Activated CD8-positive, alpha-beta memory T cell treated with anti-CD3 and anti-CD28 coated beads, Interleukin-2, amount 50 U/mL, for 24 hours (primary cell): ENCODE results near the gene SLC22A8.
"Not testable (repeated sequence)": the region's sequence is repeated elsewhere in the genome, so short reads cannot be mapped to it uniquely, and the experiment has no call there.

Source experiments
- DNase-seq: peaks from one replicate; pipeline ENCODE4 v3.0.0-alpha.2; 2020; ENCODE audit errors: extremely low read depth

The SLC22A8 gene

GRCh38 chr11:63015521-63016215, at the start of gene SLC22A8:
Gene SLC22A8 (minus strand): TSS chr11:63015841. CDS start chr11:63014958, 883 bp downstream.
- no peak for DNase-seq

GRCh38 chr11:63046203-63046602, 30.6 kb upstream of the SLC22A8 start:
- DNase-seq = not testable (repeated sequence)

GRCh38 chr11:63042596-63042995, 27.0 kb upstream of the SLC22A8 start:
- DNase-seq = no peak

DNA sequence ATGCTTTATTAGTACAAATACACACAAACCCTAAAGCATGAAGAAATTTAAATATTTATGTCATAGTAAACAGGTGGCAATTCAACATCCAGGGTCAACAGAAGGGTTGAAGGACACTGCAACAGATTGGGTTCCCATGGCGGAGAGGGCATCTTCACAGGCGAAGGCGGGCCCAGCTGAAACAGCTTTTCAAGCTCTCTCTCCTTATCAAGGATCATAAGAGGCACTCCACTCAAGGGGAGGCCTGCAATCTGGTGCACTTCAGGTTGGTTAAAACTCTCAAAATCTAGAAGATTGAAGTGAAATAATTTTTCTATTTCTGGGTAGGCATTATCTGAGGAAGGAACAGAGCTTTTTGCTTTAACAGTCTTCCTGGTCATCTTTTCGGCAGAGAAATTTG, 16.8 kb upstream of the SLC22A8 start:
- no peak for DNase-seq

DNA sequence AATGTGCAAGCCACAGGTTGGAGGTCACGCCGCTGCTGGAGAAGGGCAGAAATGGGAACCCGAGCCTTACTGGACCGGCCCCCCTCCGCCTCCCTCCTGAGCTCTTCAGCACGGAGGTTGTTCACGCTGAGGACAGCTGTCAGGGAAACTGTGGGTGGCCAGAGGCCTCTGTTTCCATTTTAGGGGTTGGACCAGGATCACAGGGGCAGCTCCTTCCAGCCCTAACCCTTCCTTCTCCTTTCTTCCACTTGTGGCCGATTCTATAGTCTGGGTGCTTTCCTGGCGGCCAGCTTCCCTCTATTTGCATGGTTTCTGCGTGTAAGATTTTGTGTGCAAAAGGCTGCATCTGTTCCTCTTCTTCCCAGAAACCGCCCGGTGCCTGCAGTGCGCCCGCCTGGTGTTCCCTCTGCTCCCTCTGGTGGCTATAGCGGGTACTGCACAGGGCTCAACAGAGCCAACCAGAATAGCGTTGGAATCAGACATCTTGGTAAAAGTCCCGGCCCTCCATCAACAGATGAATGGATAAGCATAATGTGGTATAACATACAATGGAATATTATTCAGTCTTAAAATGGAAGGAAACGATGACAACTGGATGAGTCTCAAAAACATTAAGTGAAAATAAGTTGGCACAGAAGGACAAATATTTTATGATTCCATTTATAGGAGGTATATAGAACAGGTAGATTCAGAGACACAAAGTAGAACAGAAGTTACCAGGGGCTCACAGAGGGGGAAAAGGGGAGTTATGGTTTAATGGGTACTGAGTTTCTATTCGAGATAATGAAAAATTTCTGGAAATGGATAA, 8.4 kb upstream of the SLC22A8 start:
- peak; percentile 73 for DNase-seq

GRCh38 chr11:63023222-63023814, 7.7 kb upstream of the SLC22A8 start:
- DNase-seq = no peak

GRCh38 chr11:63022441-63022840, 6.8 kb upstream of the SLC22A8 start:
- no peak for DNase-seq

DNA sequence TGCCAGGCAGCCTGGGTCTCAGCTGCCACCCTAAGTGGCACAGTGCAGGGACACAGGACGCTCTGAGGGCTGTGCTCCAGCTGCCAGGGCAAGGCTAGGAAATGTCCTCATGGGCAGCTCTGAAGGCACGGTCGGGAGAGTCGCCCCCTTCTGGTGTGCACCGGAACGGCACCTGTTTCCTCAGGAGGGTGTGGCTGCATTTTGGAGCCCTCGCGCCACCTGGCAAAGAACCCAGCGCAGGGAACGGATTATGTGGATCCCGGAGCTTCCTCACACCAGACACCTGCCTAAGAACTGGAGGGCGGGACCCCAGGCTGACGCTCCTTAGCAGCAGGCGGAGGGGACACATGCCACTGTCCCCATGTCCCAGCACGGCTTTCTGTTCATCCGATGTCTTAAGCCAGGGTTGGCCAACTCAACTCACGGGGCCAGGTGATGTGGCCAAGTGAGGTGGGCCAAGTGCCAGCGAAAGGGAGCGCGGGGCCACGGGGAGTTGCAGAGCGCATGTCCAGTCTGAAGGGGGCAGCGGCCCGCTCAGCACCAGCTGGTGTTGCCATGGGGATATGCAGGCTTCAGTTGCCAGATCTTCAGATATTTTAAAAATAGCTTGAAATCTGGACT, 5.1 kb upstream of the SLC22A8 start:
- DNase-seq = no peak

DNA sequence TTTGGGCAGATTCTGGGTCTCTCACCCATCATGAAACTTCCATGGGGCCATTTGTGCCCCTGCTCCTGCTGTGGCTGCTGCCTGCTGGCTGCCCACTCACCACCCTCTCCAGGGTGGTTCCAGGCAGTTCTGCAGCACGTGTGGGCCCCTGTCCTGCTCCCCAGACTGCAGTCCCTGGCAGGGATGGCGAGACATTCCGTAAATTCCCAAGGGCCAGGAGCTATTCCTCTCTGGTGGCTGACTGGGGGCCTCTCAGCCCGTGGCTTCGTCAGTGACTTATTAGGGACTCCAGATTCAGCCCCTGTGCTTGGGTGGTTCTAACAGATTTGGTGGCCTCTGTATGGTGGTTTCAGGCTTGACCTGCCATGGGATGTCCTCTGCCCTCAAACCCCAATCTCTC, 3.9 kb upstream of the SLC22A8 start:
- no peak for DNase-seq

DNA sequence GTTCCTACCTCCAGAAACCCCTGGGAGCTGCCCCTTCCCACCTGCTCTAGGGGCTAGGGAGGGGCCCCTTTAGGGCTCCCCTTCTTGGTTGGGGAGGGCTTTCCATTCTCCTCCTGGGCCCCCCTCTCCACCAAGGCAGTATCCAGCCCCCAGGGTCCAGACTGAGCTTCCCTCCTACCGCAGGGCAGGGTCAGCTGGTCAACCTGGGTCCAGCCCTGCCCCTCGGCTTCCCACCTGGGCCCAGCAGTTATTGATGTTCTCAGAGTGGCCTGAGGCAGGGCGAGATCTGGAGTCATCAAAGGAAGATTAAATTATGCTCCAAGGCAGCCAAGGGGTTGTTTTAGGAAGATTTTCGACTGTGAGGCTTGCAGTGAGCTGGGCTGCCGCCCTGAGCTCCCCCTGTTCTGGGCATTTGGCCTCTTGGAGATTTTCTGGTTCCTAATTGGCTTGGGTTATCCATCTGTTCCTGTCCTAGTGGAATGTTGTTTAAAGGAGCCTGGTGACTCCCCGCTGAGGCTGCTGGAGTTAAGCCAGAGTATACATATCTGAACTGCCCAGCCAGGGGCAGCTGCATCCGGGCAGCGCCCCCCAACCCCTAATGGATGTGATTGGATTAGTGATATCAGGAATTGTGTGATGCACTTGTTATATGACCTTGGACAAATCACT, 1.8 kb upstream of the SLC22A8 start:
- no peak for DNase-seq

DNA sequence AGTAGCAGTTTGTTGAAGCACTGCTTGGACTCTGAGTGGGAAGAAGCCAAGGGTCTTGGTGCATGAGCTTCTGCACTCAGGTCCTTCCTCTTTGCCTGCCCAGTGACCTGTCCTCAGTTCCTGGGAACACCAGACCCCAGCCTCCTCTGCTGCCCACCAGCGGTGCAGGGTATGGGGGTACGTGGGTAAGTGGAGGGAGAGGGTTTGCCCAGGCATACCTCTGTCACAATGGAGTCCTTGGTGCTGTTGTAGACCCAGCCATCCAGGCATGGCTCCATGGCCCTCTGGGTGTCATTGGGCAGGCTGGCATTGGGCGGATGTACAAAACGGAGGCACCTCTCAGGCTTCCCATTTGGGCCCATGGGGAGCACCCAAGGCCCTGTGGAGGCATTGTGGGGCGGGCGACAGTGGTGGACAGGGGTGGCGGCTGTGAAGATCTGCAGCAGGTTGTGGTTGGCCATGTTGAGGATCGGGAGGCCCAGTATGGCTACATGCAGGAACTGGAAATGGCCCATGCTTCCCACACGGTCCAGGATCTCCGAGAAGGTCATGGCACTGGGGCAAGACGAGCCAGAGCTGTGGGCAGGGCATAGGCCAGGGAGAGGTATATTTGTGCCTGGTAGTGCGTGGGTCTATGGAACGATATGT, 1.1 kb downstream of the SLC22A8 start:
- no peak for DNase-seq

DNA sequence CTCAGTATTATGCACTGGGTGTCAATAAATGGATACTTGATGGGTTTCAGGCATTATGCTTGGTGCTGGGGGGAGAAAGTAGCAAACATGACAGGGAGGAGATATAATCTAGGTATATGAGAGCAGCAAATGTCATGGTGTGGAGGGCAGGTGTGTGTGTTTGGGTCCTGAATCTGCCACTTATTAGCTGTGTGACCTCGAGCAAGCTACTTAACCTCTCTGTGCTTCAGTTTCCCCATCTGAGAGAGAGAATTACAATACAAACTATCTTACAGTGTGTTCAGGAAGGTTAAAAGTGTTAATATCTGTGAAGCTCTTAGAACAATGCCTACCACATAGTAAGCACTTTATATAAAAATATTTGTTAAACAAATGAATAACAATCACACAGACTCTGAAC, 2.8 kb downstream of the SLC22A8 start:
- DNase-seq = no peak

- DNase-seq = no peak
Observed at GRCh38 chr11:63012430-63012829, 3.2 kb downstream of the SLC22A8 start.

DNA sequence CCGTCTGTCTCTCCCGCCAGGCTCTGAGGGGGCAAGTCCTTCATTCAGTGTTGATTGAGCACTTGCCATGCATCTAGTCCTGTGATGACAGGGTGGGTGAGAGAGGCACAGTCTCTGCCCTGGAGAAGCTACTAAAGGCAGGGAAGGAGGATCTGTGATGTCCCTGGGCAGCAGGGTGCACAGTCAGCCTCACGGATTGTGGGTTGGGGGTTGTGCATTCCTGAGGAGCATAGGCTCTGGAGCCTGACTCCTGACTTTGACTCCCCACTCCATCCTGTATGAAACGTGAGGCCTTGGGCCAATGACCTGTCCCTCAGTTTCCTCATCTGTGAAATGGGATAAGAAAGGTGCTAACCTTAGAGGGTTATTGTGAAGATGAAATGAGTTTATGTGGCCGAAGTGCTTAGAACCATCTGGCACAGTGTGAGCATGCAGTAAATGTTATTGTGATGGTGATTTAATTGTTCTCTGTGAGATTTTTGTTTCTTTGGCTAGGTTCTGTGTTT, 4.7 kb downstream of the SLC22A8 start:
- DNase-seq = no peak

DNA sequence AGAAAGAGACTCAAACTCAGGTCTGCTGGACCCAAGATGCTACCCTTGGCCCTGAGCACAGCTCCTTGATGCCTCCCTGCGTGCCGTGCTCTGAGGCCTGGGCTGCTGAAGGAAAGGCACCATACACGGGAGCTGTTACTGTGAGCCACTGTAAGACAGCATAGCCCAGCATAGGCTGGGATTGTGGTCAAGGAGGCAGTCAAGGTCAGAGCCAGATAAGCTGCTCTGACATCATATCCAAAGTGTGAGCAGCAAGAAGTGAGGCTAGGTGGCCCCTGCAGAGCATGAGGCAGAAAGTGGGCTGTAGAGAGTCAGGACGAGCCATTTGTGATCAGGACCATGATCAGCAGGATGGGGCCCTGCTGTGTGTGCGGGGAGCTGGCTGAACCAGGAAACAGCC, 7.7 kb downstream of the SLC22A8 start:
- no peak for DNase-seq

- DNase-seq = no peak
Observed at GRCh38 chr11:63001456-63001855, 14.2 kb downstream of the SLC22A8 start.

DNA sequence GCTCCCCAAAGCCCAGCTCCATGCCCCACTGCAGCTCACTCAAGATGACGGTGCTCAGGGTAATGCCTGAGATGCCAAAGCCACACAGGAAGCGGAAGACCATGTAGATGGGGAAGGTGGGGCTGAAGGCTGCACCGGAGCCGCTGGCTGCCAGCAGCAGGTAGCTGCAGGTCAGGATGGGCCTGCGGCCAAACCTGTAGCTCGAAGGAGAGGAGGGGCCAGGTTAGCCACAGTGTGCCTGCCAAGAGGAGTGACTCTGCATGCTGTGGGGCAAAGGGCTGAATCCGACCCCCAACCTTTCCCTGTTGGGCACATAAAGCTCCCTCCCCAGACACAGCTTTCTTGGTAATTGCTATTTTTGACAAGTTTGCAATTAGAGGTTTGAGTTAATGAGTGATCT, 16.0 kb downstream of the SLC22A8 start:
- no peak for DNase-seq

- DNase-seq = no peak
Observed at GRCh38 chr11:62999156-62999555, 16.5 kb downstream of the SLC22A8 start.

GRCh38 chr11:62996271-62996670, 19.4 kb downstream of the SLC22A8 start:
- no peak for DNase-seq

DNA sequence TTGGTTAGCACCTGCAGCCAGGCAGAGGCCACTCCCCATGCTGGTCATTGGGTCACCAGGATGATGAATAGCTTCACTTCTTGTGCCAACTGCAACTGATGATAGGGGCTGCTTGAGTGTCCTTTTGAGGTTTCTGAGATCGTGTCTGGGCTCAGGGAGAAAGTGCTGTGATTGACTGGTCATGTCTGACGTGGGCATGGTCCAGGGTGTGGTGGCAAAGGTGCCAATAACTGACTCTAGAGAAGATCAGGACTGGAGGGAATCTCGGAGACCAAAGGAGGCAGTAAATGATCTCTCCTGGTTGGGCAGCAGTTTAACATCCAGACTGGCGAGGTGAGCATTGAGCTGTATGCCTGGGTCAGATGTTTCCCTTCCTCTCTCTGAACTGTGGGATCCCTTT, 20.9 kb downstream of the SLC22A8 start:
- no peak for DNase-seq

- no peak for DNase-seq
Observed at GRCh38 chr11:62988276-62988675, 27.4 kb downstream of the SLC22A8 start.
